ENCODE results near the gene ADAM12. TPM values are rescaled to one million over a fixed set of nuclear protein-coding genes. Genes with fewer than 3 reads are reported as not detected.
A peak's percentile ranks its signal among the peaks of the same experiment; 100 is the strongest.

The ADAM12 gene
- total RNA-seq, 1 donor from 2014 or later = 41.7 TPM

GRCh38 chr10:126115886-126116285 lies 272.4 kb downstream of the ADAM12 start:
- Mint-ChIP-seq H3K4me1 (ENCODE audit: unreplicated experiment) (peaks cover 17% of the 10 kb centered on the region), H3K4me3 (ENCODE audit: unreplicated experiment) (no peak overlapping the region), H3K27ac (ENCODE audit: unreplicated experiment) (no peak overlapping the region), H3K9me3 (ENCODE audit: unreplicated experiment) (no peaks in the 10 kb centered on the region), H3K27me3 (ENCODE audit: unreplicated experiment) (no peaks in the 10 kb centered on the region), H3K36me3 (ENCODE audit: unreplicated experiment) (peaks cover 15% of the 10 kb centered on the region)
- no peak for TF ChIP-seq CTCF (IDR thresholded peaks at IDR 0.05)
- no peak for DNase-seq (ENCODE audit: extremely low spot score, unreplicated experiment)

- Mint-ChIP-seq H3K4me3 (ENCODE audit: unreplicated experiment) (no peak overlapping the region), H3K36me3 (ENCODE audit: unreplicated experiment) (peaks cover 15% of the 10 kb centered on the region), H3K4me1 (ENCODE audit: unreplicated experiment) (peaks cover 26% of the 10 kb centered on the region), H3K27me3 (ENCODE audit: unreplicated experiment) (no peaks in the 10 kb centered on the region), H3K27ac (ENCODE audit: unreplicated experiment) (no peak overlapping the region), H3K9me3 (ENCODE audit: unreplicated experiment) (no peaks in the 10 kb centered on the region)
- TF ChIP-seq CTCF (IDR thresholded peaks at IDR 0.05) = no peak
- DNase-seq (ENCODE audit: extremely low spot score, unreplicated experiment) = no peak
Observed at GRCh38 chr10:126114884-126115555, 273.3 kb downstream of the ADAM12 start.

GRCh38 chr10:126111516-126111915 lies 276.8 kb downstream of the ADAM12 start:
- no peak overlapping the region for H3K4me3 Mint-ChIP-seq (ENCODE audit: unreplicated experiment)
- no peaks in the 10 kb centered on the region for H3K27me3 Mint-ChIP-seq (ENCODE audit: unreplicated experiment)
- DNase-seq (ENCODE audit: extremely low spot score, unreplicated experiment) = peak; percentile 19
- no peak overlapping the region for H3K27ac Mint-ChIP-seq (ENCODE audit: unreplicated experiment)
- H3K9me3 Mint-ChIP-seq (ENCODE audit: unreplicated experiment) = no peaks in the 10 kb centered on the region
- no peak for TF ChIP-seq CTCF (IDR thresholded peaks at IDR 0.05)
- peaks cover 7% of the 10 kb centered on the region for H3K36me3 Mint-ChIP-seq (ENCODE audit: unreplicated experiment)
- peaks cover 21% of the 10 kb centered on the region for H3K4me1 Mint-ChIP-seq (ENCODE audit: unreplicated experiment)

GRCh38 chr10:126110489-126111180 lies 277.6 kb downstream of the ADAM12 start:
- TF ChIP-seq CTCF (IDR thresholded peaks at IDR 0.05) = no peak
- Mint-ChIP-seq H3K27me3 (ENCODE audit: unreplicated experiment) (no peaks in the 10 kb centered on the region), H3K4me1 (ENCODE audit: unreplicated experiment) (peaks cover 21% of the 10 kb centered on the region), H3K36me3 (ENCODE audit: unreplicated experiment) (peaks cover 4% of the 10 kb centered on the region), H3K27ac (ENCODE audit: unreplicated experiment) (peak overlapping the region; percentile 40), H3K4me3 (ENCODE audit: unreplicated experiment) (no peak overlapping the region), H3K9me3 (ENCODE audit: unreplicated experiment) (no peaks in the 10 kb centered on the region)
- no peak for DNase-seq (ENCODE audit: extremely low spot score, unreplicated experiment)

- Mint-ChIP-seq H3K27me3 (ENCODE audit: unreplicated experiment) (no peaks in the 10 kb centered on the region), H3K36me3 (ENCODE audit: unreplicated experiment) (peaks cover 4% of the 10 kb centered on the region), H3K9me3 (ENCODE audit: unreplicated experiment) (no peaks in the 10 kb centered on the region), H3K27ac (ENCODE audit: unreplicated experiment) (no peak overlapping the region), H3K4me3 (ENCODE audit: unreplicated experiment) (no peak overlapping the region), H3K4me1 (ENCODE audit: unreplicated experiment) (peaks cover 21% of the 10 kb centered on the region)
- TF ChIP-seq CTCF (IDR thresholded peaks at IDR 0.05) = no peak
- peak; percentile 3 for DNase-seq (ENCODE audit: extremely low spot score, unreplicated experiment)
Observed at GRCh38 chr10:126109893-126110292, 278.4 kb downstream of the ADAM12 start.

All from osteocyte (in vitro differentiated cells).